Endothelial cell of umbilical vein (primary cell): ENCODE measurements around the gene MAP4K4. TPM values are rescaled to one million over a fixed set of nuclear protein-coding genes. Genes with fewer than 3 reads are reported as not detected.

Source experiments
- BruUV-seq: library from RNA; stranded (reverse); fragments of 400-500 nt; replicated peaks from 2 replicates; lab custom pipeline; 2021; lab: Mats Ljungman, UMichigan
- CTCF ChIA-PET: fragments of 300-600, 350-600 bp; sonication (Branson Sonifier 250); formaldehyde crosslinking; loops from one replicate; lab custom pipeline; 2021; ENCODE audit warnings: antibody characterized with exemption, inconsistent platforms; lab: Charles Lee
- POLR2A ChIA-PET: fragments of 300-600, 350-600 bp; sonication (Branson Sonifier 250); formaldehyde crosslinking; loops from one replicate; lab custom pipeline; 2021; ENCODE audit warnings: antibody characterized with exemption, inconsistent platforms; lab: Charles Lee
- DNase-seq: peaks from one replicate; pipeline ENCODE4 v3.0.0-alpha.2; 2011; ENCODE audit warnings: low read depth, low spot score
- FAIRE-seq: peaks from 2 replicates; lab custom pipeline; 2011; peaks lifted over from hg19 to GRCh38; lab: Jason Lieb, UNC
- H2AFZ ChIP-seq: 2 replicates; pipeline ENCODE4 v1.6.0; 2012; ENCODE audit warnings: low read depth, low read length, control low read depth, inconsistent platforms
- H3K27ac ChIP-seq: 2 replicates; pipeline ENCODE4 v1.5.1; 2011; ENCODE audit warnings: low read depth, mild to moderate bottlenecking, control low read depth, low read length, moderate library complexity; ENCODE audit not compliant: insufficient read depth
- H3K27me3 ChIP-seq, 2 experiments: 2 replicates each; pipeline versions ENCODE4 v1.6.0 to v1.6.1; 2011; ENCODE audit warnings: low read length in 2 of 2, mixed read lengths in 1 of 2; ENCODE audit not compliant: control insufficient read depth in 2 of 2, insufficient read depth in 2 of 2
- H3K36me3 ChIP-seq, 2 experiments: 2 replicates in 1 of 2; 3 replicates in 1 of 2; pipeline ENCODE4 v1.5.1; 2011; ENCODE audit warnings: low read length in 2 of 2, mild to moderate bottlenecking in 1 of 2, moderate library complexity in 1 of 2; ENCODE audit not compliant: control insufficient read depth in 2 of 2, insufficient read depth in 2 of 2; ENCODE audit errors: extremely low read depth in 1 of 2
- H3K4me1 ChIP-seq: 3 replicates; pipeline ENCODE4 v1.5.1; 2011; ENCODE audit warnings: mild to moderate bottlenecking, low read length; ENCODE audit not compliant: control insufficient read depth, insufficient read depth; ENCODE audit errors: extremely low read depth
- H3K4me2 ChIP-seq: 2 replicates; pipeline ENCODE4 v1.6.1; 2011; ENCODE audit warnings: low read length, control low read depth, mixed read lengths; ENCODE audit not compliant: insufficient read depth
- H3K4me3 ChIP-seq, 3 experiments: fragments of 200-600 bp in 1 of 3; sonication (generic), shearing (Covaris generic) in 1 of 3; replicated peaks in 1 of 3; 2 replicates each; pipeline ENCODE4 v1.5.1; 2011 to 2016; ENCODE audit warnings: control low read depth in 3 of 3, low read length in 3 of 3, mild to moderate bottlenecking in 2 of 3, inconsistent platforms in 1 of 3, low read depth in 1 of 3, moderate library complexity in 1 of 3; ENCODE audit not compliant: insufficient read depth in 1 of 3
- H3K79me2 ChIP-seq: 2 replicates; pipeline ENCODE4 v1.6.0; 2012; ENCODE audit warnings: low read length, inconsistent platforms; ENCODE audit not compliant: control insufficient read depth, insufficient read depth
- H3K9ac ChIP-seq: replicated peaks from 2 replicates; pipeline ENCODE3; 2011; ENCODE audit warnings: low read length, control low read depth; ENCODE audit not compliant: insufficient read depth; ENCODE audit errors: extremely low read depth
- H3K9me1 ChIP-seq: replicated peaks from 3 replicates; pipeline ENCODE4 v1.6.0; 2011; ENCODE audit warnings: mild to moderate bottlenecking, low read length; ENCODE audit not compliant: control insufficient read depth, insufficient read depth; ENCODE audit errors: extremely low read depth
- H3K9me3 ChIP-seq: replicated peaks from 2 replicates; pipeline ENCODE4 v1.5.1; 2012; ENCODE audit warnings: low read length, inconsistent platforms; ENCODE audit not compliant: control insufficient read depth, insufficient read depth
- H4K20me1 ChIP-seq: replicated peaks from 2 replicates; pipeline ENCODE3; 2011; ENCODE audit warnings: mild to moderate bottlenecking, low read length; ENCODE audit not compliant: control insufficient read depth, insufficient read depth; ENCODE audit errors: extremely low read depth
- CTCF ChIP-seq, 2 donors: IDR thresholded peaks; 1 replicate in 1 of 2; 2 replicates in 1 of 2; pipeline ENCODE4 v1.5.1; 2011; ENCODE audit warnings: low read length in 2 of 2, mild to moderate bottlenecking in 2 of 2, moderate library complexity in 2 of 2, control low read depth in 1 of 2, inconsistent platforms in 1 of 2, low read depth in 1 of 2; ENCODE audit not compliant: insufficient read depth in 1 of 2; ENCODE audit errors: extremely low read depth in 1 of 2
- EZH2 ChIP-seq: IDR thresholded peaks from 2 replicates; pipeline ENCODE4 v1.6.1; 2012; ENCODE audit warnings: borderline replicate concordance, low read depth, mild to moderate bottlenecking, moderate library complexity, low read length, inconsistent platforms; ENCODE audit not compliant: severe bottlenecking
- FOS ChIP-seq: IDR thresholded peaks from 2 replicates; pipeline ENCODE4 v1.6.1; 2011; ENCODE audit warnings: mild to moderate bottlenecking, low read length, moderate library complexity, borderline replicate concordance; ENCODE audit not compliant: insufficient read depth
- GATA2 ChIP-seq: IDR thresholded peaks from 2 replicates; pipeline ENCODE4 v1.7.0; 2011; ENCODE audit warnings: low read depth, mild to moderate bottlenecking, moderate library complexity, mixed read lengths, low read length; ENCODE audit not compliant: insufficient read length, insufficient read depth
- JUN ChIP-seq: IDR thresholded peaks from 2 replicates; pipeline ENCODE4 v1.6.1; 2011; ENCODE audit warnings: borderline replicate concordance, low read depth; ENCODE audit not compliant: insufficient read length, insufficient read depth
- MAX ChIP-seq: IDR thresholded peaks from 2 replicates; pipeline ENCODE4 v1.6.1; 2011; ENCODE audit not compliant: insufficient read depth, insufficient read length
- MYC ChIP-seq: IDR thresholded peaks from one replicate; pipeline ENCODE4 v1.6.1; 2011; ENCODE audit warnings: mild to moderate bottlenecking, low read depth, low read length
- POLR2A ChIP-seq: IDR thresholded peaks from 2 replicates; pipeline ENCODE4 v1.6.1; 2012; ENCODE audit warnings: low read depth, mild to moderate bottlenecking, control low read depth, low read length
- POLR2AphosphoS5 ChIP-seq: IDR thresholded peaks from 2 replicates; pipeline ENCODE4 v1.6.1; 2012; ENCODE audit warnings: low read depth, mild to moderate bottlenecking, control low read depth, low read length, moderate library complexity; ENCODE audit not compliant: insufficient read depth
- dilution Hi-C: fragments of 300-500 bp; cut with MboI; formaldehyde crosslinking; loops from one replicate; pipeline ENCODE4 v1.15.0; 2019; ENCODE audit warnings: low sequenced_read_pairs; ENCODE audit not compliant: extremely low pct_ligation_motif_present
- intact Hi-C: fragments of 100-400 bp; cut with micrococcal nuclease; formaldehyde crosslinking; loops from one replicate; pipeline ENCODE4 v1.10.0; 2022
- polyA plus RNA-seq, 4 experiments: library from polyadenylated mRNA; depleted of rRNA in 3 of 4; stranded (reverse) in 3 of 4; unstranded in 1 of 4; fragments of >200 nt; gene quantifications; 2 replicates each; pipeline versions ENCODE4 v1.2.1 to v1.2.3, GENCODE V29; 2011 to 2012; ENCODE audit warnings: missing spikeins in 1 of 4
- total RNA-seq: library from RNA; stranded (reverse); gene quantifications from 2 replicates; pipeline ENCODE4 v1.2.3, GENCODE V29; 2021

The MAP4K4 gene
- total and polyA plus RNA-seq, 2 donors (not counting 3 experiments of a cell fraction or from before 2014, with no cell fraction given), result 79.4 to 269 TPM

- Histone ChIP-seq H3K36me3 (no peaks in the 10 kb centered on the region), H3K27ac (no peak overlapping the region), H3K27me3 (no peaks in the 10 kb centered on the region), H3K4me2 (no peak overlapping the region), H3K4me3 (no peak overlapping the region), H3K9ac (no peak overlapping the region), H3K4me1 (peaks cover 52% of the 10 kb centered on the region), H3K79me2 (peaks cover 97% of the 10 kb centered on the region), H3K9me1 (no peaks in the 10 kb centered on the region), H3K9me3 (no peaks in the 10 kb centered on the region), H4K20me1 (peaks cover 16% of the 10 kb centered on the region), H2AFZ (no peak overlapping the region)
- POLR2A ChIA-PET, result no interaction called here
- no TSS peak for BruUV-seq
- DNase-seq, result no peak
- FAIRE-seq, result no peak
- intact Hi-C loops, result no loop called here
- CTCF ChIA-PET, result no interaction called here
- dilution Hi-C loops, result no loop called here
- TF ChIP-seq MYC (no peak), CTCF (IDR thresholded peaks at IDR 0.05; ENCODE audit: extremely low read depth in 1 of 2, insufficient read depth in 1 of 2, low read depth in 1 of 2, low read length in 2 of 2) (no peak), GATA2 (no peak), FOS (no peak), JUN (no peak), POLR2A (no peak), MAX (no peak), POLR2AphosphoS5 (no peak), EZH2 (no peak)
Measured at GRCh38 chr2:101738649-101739048, 41.1 kb downstream of the MAP4K4 start.
